NCI-H524 treated with DMSO at 0.1 percent for 48 hours (cell line): ENCODE data around the gene GTSE1.

ENCODE experiments used
- DNase-seq: peaks from one replicate; lab custom pipeline; 2025; lab: John Stamatoyannopoulos, UW

Gene GTSE1

DNA sequence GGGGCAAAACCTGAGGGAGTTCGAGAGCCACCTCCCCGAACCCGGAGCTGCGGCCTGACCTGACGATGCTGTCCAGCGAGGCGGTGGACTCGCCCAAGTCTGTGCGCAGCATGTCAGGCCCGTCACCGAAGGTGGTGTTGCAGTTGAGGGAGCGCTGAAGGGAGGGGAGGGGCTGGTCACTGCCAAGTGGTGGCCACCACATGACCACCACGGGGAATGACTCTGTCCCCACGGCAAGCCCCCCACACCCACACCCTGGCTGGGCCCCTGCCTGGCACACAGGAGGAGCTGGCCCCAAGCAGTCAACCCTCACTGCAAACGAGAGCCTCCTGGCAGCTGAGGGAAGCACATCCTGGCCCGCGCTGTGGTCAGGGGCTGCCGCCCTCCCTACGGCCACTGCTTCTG, 69.7 kb downstream of the GTSE1 start:
- no peak for DNase-seq

DNA sequence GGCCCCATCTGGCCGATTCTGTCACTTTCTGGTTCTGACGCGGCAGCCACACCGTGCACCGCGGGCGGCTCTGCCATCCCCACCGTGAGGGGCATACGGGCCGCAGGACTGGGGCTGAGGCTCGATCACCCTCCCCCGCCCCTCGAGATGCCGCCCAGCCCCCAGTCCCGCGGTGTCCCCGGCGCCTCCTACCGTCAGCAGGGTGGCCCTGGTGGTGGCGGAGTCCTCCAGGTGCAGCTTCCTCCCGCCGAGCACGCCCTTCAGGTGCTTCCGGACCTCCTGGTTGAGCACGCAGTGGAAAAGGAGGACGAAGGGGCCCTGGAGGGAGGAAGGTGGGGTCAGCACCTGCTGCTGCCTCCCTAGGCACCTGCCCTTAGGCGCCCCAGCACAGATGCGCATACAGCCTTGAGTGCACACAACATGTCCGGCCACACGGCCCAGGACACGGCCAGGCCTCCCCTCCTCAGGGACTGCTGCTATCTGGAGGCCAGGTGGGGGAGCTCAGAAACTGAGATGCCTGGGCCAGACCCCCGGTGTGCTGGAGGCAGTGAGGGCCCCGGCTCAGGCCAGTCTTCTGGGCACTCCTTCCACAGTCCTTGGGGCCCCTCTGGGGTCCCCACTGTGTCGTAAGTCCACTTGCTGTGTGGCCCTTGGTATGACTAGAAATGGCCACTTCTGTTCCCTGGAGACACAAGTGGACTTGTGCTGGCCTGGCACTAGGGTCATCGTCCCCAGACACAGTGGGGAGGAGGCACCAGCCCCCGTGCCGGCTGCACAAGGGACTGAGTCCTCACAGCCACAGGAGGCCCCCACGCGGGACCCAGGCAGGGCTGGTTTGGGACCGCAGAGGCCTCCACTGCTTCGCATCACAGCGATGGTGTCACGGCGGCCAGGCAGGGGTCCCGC, 70.4 kb downstream of the GTSE1 start:
- DNase-seq = no peak

DNA sequence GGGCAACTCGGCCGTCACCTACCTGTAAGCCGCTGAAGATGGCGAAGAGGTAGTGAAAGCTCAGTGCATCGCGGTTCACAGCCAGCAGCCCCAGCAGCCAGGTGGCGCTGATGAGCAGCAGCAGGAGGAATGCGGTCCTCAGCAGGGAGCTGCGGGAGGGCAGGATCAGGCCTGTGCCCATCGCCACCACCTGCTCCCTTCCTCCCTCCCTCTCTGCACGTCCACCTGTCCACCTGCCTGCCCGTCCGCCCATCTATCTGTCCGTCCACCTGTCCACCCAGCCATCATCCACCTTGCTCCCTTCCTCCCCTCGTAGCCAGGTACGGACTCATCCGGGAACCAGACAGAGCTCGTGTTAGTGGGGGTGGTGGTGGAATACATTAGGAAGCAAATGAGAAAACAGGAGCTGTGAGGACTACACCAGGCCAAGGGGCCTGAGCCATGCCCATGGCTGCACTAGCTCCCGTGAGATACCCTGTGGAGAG, 71.1 kb downstream of the GTSE1 start:
- no peak for DNase-seq

DNA sequence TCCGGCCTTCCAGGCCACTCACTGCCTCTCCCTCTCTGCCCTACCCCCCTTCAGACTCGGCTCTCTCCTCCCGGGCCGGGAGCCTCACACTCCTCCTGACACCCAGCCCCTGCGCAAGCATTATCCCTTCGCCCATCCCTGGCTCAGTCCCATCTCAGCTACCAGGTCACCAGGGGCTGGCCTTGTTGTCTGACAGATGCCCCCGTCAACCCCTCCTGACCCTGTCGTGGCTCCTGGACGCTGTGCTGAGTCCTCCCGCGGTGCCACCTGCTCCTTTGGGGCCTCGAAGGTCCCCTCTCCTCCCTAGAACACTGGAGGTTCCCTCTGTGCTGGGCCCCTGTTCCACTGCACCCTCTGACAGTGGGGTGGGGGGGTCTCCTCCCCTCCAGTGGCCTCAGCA, 71.8 kb downstream of the GTSE1 start:
- no peak for DNase-seq

DNA sequence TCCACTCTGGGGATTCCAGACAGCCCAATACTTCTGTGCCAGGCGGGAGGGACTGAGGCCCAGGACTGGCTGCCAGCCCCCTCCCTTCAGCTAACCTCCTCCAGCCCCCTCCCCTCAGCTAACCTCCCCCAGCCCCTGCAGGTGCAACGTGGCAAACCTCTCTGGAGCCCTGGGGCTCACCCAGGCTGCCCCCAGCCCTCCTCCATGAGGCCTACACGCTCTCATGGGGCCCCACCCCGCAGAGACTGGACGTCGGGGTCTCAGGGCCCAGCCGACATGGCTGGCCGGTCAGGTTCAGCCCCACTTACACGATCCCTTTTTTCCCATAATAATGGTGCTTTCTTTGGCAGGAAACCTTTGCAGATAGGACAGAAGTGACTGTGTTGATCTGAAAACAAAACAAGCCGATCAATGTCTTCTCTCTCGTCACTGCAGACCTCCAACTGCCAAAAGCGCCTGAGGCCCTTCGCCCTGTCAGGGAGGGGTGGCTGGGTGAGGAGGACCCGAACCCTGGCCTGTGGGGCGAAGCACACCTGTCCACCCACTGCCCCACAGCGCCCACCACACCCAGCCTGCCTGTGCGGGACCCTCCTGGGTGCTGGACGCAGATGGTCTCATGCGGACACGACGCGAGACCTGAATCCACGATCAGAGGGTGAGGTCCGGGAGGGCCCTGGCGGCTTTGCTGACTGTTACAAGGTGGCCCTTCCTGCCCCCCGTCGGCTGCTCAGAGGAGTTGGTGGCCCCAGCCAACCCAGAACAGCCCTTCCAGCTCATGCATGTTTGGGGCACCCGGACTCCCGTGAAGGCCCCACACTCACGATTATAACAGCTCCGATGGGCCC, 72.4 kb downstream of the GTSE1 start:
- no peak for DNase-seq

DNA sequence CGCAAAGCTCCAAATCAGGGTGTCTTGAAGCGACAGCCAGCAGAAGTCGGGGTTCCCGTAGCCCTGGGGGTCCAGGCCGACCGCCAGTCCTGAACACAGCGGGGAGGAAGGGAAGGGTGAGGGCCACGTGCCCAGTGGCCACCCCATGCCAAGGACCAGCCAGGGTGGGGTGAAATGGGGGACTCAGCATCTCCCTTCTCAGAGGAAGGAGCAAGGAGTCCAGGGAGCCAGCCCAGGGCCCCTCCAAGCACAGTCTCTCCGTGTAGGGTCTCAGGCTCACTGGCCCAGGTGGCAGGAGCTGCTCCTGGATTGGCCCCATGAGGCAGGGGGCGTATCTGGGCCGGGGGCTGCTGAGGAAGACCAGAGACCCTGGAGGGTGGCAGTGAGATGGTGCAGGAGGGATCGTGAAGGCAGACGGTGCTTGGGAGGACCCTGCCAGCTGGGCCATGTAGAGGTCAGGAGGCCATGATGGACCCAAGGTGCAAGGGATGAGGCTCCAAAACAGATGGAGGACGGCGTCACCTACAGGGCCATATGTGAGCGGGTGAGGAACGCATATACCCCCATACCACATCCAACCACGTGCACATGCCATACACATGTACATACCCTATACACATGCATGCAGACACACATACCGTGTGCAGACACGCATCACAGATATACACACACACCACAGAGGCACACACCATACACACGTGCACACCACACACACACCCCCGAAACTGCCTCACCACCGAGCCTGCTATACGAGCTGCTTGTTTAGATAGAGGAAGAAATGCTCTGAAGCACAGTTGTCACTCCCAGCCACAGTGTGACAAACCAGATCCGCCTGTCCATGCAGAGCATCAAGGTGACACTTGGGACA, 73.3 kb downstream of the GTSE1 start:
- DNase-seq = no peak

DNA sequence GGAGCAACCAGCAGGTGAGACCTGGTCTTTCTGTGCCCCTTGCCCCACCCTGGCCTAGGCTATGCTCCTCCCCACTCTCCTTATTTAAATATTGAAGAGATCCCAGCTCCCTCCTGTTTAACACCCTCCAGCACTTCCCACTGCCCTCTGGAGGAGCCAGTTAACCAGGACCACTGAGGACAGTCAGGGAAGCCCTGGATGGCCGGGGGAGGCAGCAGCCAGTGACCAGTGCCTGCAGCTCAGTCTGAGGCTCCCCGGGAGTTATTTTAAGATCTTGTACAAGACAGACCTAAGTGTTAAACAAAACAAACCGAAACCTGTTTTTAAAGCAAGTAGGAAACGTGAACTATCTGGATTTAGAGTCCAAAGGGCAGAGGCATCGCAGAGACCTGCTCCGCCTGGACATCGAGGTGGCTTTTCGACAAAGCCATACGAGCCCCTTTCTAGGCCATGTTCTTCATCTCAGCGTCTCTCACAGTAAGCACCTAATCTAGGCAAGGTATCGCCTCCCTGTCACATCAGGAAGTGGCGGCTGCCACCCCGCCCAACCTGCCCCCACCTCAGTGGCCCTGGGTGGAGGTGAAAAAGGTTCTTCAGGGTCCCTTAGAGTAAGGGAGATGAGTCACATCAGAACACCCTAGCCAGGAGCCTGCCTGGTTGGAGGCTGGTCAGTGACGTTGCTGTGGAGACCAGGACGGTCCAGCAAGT, 74.1 kb downstream of the GTSE1 start:
- DNase-seq = no peak

DNA sequence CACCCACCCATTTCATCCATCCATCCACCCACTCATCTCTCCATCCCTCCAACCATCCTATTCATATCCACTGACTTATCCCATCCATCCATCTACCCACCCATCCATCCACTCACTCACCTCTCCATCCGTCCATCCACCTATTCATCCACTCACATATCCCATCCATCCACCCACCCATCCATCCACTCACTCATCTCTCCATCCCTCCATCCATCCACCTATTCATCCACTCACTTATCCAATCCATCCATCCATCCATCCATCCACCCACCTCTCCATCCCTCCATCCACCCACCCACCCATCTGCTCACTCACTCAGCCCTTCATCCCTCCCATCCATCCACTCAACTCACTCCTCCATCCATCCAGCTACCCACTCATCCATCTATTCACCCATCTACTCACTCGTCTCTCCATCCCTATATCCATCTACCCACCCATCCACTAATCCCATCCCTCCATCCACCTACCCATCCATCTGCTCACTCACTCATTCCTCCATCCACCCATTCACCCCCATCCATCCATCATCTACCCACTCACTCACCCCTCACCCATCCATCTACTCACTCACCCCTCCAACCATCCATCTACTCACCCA, 75.1 kb downstream of the GTSE1 start:
- DNase-seq = no peak

DNA sequence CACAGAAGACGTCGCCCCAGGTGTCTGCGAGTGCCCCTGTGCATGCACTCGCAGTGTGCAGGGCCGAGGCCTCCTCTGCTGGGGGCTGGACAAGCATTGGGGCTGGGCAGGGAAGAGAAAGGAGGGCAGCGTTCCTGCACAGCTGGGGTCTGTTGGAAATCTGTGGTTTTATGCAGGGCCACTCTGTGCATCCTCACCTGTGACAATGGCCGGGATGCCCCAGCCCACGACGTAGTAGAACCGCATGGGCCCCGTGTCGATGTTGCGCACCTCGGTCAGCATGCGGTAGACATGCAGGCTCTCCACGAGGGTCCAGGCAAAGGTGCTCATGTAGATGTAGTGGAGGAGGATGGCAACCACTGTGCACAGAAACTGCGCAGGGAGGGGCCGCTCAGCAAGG, 76.0 kb downstream of the GTSE1 start:
- no peak for DNase-seq

DNA sequence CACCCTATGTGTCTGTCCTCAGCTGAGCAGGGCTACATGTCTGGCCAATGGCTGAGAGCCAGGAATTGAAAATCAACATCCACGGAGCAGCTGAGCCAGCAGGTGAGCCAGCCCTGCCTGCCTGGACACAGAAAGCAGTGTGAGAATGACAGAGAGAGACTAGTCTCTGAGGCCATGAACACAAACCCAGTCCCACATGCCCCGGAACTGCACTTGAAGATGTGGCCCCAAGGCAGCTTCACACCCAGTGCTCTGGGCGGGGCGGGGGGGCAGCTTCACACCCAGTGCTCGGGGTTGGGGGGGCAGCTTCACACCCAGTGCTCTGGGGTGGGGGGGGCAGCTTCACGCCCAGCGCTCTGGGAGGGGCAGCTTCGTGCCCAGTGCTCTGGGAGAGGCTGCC, 76.5 kb downstream of the GTSE1 start:
- DNase-seq = no peak

DNA sequence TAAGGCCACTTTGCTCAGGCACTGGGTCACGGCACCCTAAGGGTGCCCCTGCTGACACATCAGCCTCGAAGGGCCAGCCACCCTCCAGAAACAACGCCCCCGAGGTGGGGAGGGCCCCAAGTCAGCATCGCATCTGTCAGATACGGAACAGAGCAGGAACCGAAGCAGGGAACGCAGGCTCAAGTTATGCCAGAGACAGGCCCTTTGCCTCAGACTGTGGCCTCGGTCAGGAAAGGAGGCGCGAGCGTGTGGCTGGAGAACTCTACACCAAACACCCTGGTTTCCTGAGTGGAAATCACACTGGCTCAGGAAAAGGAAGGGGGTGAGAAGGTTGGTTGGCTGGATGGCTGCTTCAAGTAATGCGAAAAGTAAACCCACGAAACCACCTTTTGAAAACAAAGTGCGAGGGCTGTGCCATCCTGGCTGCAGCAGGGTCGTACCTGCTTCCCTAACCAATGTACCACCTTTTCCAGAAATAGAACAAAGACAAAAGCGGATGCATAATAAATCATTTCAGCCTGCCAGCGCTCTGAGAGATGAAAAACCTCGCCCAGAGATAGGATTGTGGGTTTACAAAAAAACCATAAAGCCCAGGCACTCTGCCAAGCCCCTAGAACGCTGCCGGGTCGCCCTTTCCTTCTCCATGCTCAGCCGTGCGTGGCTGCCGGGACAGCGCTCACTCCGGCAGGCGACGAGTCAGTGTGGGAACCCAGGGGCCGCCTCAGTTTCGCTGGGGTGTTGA, 77.4 kb downstream of the GTSE1 start:
- DNase-seq = no peak

DNA sequence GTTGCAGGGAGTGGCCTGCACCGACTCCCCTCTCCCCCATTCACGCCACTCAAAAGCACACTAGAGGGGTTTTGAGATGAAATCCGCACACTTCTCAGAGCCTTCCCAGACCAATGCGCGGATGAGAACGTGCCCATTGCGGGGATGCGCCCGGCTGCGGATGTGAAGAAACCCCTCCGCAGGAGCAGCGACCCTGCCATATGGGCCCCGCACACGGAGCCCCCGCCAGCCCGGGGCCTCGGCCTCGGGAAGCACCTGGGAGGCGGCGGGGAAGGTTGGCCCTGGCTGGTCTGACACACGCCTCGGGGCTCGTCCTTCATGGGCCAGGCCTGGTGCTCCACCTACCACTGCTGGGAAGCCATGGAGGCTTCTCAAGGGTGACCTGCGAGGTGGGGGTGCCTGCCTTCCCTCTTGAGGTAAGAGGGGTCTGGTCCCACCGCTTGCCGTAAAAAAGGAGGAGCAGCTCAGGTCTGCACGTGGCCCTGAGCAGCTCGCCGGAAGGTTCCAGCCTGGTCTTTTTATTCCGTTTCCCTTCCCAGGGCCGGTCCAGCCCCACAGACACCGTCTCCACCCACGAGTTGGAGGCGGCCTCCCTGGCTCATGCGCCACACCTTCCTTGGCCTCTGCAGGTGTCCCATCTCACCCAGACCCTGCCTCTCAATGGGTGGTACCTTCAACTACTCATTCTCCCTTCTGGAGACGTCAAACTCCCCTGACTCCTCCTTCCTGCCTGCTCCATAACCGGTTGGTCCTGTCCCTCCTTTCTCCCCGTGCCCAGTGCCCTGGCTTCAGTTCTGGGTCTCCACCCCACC, 78.2 kb downstream of the GTSE1 start:
- DNase-seq = no peak

DNA sequence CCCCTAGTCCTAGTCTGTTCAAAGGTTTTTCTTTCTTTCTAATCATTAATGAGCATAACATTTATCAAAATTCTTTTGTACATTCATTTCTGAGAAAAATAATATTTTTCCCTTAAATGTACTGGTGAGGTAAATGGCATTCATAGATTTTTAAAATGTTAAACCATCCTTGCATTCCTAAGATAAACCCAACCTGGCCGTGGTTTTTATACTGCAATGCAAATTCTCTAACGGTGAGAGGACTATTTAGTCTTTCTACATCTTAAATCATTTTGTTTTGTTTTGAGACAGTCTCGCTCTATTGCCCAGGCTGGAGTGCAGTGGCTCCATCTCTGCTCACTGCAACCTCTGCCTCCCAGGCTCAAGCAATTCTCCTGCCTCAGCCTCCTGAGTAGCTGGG, 79.4 kb downstream of the GTSE1 start:
- no peak for DNase-seq

DNA sequence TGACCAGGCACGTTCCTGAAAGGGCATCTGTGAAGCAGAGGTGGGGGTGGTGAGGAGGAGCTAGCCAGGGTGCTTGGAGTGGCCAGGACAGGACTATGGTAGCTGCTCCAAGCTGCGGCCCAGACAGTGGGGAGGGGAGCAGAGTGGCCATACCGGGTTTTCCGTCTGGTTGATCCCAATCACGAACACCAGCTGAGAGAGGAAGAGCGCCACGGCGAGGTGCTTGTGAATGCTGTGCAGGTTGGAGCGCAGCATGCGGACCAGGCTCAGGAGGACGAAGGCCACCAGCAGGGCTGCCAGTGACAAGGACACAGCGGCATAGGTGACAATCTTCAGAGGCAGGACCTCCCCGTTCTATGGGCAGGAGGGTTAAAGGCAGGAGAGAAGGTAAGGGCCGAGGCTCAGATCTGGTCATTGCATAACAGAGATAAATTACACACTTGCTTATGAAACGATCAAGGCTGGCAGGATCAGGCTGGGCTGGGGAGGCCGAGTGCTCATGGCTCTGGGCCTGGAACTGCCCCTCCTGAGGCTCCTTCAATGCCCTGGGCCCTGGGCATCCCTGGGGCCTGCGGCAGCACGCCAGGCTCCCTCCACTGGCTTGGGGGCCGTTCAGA, 80.3 kb downstream of the GTSE1 start:
- DNase-seq = no peak

DNA sequence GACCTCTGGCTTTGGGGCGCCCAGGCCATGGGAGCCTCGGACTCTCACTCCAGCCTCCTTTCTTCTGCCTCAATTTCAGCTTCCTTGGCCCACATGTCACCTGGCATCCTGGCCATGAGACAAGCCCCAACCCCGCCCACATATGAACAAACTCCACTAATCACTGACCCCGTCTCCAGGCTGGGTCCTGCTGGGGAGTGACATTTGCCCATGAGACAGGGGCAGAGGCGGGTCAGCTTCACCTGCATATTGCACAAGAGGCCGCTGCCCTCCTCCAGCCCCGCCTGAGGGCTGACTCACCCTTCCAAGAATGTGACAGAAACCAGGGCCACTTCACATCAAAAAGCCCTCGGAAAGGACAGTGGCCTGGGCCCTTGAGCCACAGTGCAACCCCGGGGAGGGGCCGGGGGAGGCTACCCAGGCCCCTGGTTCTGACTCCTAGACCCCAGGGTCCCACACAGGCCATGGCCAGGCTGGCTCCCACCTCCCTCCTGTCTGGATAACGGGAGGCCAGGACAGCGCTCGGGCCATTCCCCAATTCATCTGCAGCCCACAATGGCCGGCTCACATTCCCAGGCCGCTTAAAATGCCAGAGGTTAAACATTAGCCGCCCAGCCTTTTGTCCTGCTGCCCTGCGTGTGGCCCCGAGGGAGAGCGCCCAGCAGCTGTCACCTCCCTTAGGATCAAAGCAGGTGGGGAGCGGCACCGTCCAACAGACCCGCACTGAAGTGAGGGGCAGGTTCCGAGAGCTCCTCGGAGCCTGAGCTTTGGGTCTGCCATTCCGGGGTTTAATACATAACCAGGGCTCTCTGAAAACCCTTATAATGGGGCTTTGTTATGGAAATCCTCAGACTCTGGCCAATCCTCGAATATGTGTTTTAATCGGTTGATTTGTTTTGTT, 81.1 kb downstream of the GTSE1 start:
- no peak for DNase-seq

DNA sequence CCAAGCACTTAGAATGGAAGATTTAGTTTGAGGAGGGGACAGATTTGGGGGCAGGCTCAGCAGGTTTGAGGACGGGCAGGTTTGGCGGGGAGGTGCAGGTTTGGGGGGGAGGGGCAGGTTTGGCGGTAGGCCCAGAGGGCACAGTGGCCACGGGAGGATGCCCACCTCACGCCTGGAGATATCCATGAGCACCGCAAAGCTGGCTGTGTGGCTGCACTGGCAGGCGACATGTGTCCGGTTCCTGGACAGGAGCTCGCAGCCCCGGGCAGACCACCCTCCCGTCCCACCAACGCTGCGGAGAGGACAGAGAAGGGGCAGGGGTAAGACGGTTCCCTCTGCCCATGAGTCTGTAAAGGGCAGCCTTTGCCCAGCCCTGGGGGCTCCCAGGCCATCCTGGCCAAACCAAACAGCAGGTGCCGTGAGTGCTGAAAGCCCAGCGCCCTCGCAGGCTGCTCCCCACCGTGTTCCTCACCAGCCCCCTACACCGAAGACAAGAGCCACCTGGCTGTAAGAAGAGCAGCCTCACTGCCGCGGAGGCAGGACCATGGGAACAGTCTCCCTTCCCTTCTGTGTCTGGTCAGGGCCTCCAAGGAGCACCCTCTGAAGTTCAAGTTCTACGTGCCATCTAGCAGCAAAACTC, 81.9 kb downstream of the GTSE1 start:
- no peak for DNase-seq
